ENCODE results near the gene CIAO2B.
"Not testable (repeated sequence)": the region's sequence is repeated elsewhere in the genome, so short reads cannot be mapped to it uniquely, and the experiment has no call there.

Gene CIAO2B

DNA sequence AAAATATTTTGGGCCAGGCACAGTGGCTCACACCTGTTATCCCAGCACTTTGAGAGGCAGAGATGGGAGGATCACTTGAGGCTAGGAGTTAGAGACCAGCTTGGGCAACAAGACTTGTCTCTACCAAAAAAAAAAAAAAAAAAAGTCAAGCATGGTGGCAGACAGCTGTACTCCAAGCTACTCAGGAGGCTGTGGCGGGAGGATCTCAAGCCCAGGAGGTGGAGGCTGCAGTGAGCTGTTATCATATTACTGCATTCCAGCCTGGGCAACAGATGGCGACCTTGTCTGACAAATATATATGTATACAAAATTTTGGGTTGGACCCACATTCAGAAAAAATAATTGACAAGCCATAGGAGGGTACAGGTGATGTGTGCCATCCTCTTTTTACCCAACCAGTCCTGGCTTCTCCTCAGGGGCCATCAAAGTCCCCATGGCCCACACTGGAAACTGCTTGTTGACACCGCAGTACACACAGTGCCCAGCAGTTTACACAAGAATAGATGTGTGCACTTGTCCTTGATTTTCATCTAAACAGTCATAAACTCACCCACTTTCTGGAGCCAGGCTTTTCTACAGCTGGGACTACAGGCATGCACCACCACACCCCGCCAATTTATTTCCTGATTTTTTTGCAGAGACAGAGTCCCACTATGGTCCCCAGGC is 2.8 kb upstream of the CIAO2B start:
- DNase-seq: no peak

DNA sequence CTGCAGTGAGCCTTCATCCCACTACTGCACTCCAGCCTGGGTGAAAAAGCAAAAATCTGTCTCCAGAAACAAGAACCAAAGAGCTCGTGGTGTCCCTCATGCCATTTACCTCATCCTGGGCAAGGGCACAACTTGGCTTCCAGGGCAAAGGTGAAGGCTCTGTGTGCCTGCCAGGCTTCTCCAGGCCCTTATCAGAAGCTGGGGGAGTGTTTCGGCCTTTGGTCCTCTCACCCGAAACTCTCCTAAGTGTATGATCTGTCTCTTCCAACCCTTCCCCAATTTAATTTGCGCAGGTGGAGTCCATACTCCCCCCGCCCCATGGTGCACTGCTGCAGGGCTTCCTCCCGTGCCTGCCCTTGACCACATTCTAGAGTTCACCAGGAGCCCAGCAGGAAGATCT is 2.3 kb upstream of the CIAO2B start:
- DNase-seq: no peak

DNA sequence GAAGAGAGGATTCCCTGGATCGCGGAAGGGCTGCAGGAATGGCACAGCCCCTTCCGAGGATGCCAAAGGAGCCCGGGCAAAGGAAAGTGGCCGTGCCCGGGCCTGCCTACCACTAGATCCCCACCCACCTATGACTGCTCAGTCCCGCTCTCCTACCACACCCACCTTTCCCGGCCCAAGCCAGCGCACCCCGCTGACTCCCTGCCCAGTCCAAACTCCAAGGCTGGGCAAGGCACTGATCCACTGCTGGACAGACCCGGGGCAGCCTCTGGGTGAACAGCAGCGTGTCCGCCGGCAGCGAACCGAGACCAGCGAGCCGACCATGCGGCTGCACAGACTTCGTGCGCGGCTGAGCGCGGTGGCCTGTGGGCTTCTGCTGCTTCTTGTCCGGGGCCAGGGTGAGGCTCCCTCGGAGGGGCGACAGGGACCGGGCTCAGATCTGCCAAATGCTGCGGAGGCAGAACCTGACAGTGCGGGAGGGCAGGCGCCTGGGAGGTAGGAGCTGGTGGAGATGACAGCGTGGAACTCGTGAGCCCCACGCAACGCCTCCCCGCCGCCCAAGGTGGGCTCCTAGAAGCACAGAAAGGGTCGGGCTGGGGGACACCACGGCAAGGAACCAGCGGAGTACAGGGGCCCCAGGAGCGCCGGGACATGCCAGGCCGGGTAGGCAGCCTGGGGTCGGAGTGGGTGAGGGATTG is 1.3 kb upstream of the CIAO2B start, which contains the start of gene CES2:
CES2 (plus strand) TSS at position 203 of the 698 bp plus-strand sequence; CDS start at position 323, 120 bp downstream.
- DNase-seq: no peak

DNA sequence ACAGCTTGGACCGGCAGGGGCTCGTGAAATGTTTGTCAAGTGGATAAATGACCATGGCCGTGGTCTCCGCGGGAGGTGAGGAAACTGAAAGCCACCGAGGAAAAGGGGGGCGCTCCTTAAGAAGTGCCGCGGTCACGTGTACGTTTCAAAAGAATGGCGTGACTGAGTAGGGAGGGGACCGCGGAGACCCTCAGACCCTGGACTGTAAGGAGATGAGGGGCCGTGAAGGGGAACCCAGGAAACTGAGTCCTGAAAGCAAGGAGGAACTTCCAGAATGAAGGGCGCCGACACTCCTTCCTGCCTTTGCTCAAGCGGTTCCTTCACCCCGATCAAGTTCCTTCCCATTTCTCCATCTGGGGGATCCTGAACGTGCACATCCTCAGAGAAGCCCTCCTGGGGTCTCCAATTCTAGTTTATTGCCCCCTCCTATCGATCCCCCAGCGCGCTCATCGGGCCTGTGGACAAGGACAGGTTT is 674 bp upstream of the CIAO2B start:
- DNase-seq: not testable (repeated sequence)

DNA sequence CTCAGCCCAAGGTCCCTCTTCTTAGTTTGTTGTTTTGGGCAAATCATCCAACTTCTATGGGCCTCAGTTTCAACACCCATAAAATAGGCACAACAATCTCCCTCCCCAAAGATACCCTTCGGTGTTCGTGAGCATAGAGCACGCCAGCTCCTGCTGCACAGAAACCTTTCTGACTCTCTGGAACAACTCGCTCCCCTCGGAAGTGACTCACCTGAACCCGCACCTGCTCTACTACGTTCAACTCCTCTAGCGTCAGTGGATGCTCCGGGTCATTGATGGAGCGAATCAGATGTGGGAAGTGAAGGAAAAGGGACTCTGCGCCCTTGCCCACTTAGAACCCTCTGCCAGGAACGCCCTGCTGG is 445 bp downstream of the CIAO2B start:
- peak; percentile 44 for DNase-seq

DNA sequence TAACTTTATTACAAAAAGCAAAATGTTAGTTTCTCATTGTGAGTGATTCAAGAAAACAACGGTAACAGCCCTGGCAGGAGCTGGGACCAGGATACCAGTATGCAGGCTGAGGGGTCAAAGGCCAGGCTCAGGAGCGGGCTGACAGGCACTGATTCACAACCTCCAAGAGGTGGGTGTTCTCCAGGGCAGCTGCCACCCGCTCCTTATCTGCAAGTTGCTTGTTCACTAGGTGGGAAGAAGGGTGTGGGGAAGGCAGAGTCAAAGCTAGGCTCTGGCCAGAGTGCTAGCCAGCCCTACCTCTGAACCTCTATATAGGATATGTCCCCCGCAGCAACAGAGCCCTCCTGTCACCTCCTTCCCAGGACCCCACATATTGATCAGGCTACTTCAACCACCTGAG is 2.1 kb downstream of the CIAO2B start:
- DNase-seq: no peak

DNA sequence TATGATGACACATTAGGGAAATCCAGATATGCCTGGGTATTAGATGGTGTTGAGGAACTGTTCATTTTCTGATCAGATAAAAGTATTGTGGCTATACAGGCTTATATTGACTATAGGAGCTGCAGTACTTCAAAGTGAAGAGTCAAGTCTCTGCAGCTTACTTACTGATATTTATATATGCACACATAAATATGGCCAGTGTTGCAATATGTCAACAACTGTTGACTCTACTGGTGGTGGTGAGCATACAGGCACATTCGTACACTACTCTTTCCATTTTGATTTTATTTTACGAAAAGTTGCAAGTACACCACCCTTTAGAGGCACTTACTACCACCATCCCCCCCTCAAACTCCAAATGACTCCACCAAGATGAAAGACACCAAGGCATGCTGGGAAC is 2.5 kb downstream of the CIAO2B start:
- no peak for DNase-seq

DNA sequence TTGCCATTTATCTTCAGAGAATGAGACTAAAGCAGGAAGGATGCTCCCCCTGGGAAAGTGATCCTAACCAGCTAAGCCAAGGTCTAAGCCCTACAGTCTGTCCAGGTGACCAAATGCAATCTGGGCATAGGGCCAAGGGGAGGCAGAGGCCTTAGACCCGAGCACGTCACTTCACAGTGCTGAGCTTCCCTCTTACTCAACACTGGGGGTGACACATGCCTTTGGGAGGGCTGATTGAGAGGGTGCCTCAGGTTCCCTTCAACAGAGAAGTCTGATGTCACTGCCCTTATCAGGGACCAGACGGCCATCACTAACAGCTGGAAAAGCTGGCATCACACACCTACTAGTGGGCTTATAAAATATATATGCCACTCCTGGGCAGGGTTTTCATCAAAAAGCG is 4.0 kb downstream of the CIAO2B start:
- DNase-seq: no peak

DNA sequence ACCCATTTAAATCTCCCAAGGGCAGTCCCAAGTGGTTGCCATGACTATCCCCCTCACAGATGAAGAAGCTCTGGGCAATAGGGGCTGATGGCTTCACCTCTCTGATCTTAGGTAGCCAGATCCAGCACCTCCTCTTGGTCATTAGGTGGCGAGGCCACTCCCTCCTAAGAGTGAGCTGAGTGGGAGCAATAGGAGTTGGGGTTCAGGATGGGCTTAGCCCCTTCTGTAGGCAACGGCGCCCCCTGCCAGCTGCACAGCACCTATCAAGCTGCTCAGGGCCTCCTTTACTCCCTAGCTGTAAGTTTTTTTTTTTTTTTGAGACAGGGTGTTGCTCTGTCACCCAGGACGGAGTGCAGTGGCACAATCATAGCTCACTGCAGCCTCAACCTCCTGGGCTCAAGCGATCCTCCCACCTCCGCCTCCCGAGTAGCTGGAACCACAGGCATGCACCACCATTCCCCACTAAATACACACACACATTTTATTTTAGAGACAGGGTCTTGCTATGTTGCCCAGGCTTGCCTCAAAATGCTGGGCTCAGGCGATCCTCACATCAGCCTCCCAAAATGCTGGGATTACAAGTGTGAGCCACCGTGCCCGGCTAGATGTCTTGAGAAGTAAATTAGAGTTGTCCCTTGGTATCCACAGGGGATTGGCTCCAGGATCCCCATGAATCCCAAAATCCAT is 5.4 kb downstream of the CIAO2B start:
- peak; percentile 54 for DNase-seq

DNA sequence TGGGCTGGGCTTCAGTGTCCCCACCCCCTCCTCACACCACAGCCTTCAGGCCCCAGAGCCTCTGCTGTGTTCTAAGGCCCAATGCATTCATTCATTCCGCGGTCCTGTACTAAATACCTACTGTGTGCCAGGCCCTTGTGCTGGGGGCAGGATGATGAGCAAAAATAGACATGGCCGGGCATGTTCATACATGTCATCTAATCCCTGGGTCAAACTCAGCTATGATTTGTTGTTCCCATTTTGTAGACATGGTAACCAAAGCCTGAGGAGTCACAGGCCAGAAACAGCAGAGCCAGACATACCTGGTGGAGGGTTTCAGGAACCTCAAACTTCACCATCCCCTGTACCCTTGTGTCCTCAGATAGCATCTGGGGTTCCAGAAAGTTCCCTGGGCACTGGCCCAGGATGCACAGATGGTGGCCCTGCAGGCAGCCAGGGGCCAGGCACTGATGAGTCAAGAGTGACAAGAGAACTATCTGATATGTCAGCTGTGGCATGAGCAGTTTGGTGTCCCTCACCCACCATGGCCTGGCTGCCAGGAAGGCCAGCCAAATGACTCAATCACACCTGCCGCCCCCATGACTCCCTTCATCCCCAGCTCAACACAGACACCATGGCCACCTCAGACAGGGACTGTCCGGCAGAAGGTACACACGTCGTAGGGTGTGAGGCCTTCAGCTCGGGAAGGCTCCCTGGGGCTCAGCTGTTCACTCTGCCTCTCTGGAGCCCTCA is 6.1 kb downstream of the CIAO2B start:
- no peak for DNase-seq

DNA sequence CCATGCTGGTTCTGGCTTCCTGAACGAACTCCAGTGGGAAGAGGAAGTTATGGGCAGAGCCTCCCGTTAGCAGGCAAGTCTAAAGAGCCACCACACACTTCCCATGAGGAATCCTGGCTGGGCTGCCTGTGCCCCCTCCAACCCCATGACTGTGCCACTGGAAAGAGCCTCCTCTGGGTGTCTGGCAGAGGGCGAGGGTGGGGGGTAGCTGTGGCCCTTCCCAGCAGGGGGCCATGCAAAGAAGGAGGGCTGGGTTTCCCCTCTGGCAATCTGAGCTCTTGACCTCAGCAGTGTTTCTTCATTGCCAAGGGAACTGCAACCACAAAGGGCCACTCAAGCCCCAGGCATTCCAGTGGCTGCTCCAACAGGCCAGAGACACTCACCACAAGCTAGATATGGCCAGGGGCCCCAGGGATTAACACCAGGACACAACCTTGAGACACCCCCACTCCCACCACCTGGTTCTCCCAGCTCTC is 7.2 kb downstream of the CIAO2B start:
- DNase-seq: no peak

DNA sequence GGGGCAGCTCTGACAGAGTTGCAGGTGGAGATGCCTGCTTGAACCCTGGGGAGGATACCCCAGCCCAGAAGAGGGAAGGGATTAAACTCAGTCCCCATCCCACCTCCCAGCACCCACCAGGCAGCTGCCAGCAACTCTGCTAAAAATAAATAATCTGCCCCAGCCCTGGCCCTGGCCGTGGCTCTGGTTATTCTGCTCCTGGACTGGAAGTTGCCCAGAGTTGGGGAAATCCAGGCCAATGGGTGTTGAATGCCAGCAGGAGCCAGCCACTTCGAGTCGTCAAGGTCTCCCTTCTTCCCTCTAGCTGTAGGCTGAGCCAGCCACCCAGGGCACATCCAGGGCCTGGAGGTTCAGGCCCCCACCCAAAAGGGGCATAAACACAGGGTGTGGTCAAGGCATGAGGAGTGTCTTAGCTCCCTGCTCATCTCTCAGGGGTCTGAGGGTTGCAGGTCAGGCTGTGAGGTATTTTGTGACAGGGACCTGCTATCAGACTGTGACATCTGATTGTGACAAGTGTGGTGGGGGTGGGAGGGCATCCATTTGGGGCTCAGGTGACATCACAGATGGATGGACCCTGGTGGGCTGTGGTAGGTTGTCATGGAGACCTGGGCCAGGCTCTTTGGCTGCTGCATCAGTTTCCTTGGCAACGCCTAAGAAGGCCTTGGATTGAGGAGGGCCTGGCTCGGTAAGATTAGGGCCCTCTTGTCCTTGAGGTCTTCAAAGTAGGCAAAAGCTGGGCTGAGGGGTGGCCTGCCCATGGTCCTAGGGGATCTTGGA is 7.8 kb downstream of the CIAO2B start:
- DNase-seq: no peak

DNA sequence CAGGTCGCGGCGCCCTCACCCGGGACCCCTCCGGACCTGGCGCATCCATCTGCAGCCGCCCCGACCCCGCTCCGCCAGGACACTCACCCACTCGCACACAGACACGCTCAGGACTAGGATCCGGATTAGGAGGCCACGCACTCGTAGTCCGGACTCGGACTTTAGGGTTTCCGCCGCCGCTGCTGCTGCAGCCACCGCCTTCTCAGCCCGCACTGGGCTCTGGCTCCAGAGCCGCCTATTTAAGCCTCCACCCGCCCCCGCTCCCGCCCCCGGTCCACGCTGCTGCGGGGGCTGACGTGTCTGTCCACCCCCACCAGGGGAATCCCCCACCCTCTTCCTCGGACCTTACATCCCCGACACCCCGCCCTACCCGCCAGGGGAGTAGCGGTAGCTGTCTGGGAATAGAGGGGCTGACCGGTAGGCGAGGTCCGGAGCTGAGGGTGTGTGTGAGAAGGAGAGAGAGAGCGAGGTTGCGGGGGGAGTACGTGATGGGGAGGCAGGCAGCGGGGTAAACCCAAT is 8.8 kb downstream of the CIAO2B start, which contains the start of gene RRAD:
RRAD (minus strand) TSS at position 214 of the 519 bp plus-strand sequence. CDS start 356 bp downstream, outside the sequence.
- no peak for DNase-seq

DNA sequence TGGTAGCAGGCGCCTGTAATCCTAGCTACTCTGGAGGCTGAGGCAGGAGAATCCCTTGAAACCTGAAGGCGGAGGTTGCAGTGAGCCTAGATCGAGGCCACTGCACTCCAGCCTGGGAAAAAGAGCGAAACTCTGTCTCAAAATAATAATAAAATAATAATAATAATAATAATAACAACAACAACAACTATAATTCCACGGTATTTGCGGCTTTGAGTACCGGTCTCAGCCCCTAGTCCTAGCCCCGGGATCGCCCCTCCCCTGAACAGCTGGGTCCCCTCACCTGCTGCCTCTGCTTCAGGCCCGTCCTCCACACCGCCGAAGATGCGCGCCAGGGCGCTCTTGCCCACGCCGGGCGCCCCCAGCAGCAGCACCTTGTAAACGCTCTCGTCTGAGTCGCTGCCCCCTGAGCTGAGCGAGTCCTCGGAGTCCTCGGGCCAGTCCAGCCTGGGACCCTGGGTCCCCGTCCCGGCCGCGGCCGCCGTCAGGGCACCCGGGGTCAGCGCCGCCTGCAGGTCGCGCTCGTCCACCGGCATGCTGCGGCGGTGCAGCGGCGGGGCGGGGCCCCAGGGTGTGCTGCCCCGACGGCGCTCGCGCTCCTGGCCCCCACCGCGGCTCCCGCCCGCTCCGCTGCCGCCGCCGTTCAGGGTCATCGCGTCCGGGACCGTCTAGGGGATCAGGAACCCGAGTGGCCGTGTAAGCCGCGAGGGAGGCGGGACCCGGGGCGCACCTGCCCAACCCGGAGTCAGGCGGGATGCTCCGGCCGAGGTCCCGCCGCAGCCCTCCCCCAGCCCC is 9.5 kb downstream of the CIAO2B start:
- peak; percentile 30 for DNase-seq

DNA sequence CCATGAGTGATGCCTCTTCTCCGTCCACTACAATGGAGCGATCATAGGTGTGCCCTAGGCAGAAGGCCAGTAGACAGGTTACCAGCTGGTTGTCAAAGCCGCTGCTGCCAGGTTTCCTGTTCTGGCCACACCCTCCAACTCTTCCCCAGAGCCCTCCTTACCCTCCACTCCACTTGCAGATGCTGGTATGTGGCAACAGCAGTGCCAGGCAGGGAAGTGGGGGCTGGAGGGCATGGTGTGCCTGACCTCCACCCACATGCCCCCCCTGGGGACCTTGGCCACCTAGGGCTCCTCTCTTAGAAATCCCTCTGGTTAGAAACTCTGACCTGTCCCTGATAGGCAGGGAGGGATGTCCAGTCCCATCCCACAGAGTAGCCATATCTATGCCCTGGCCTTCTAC is 10.3 kb downstream of the CIAO2B start:
- no peak for DNase-seq

DNA sequence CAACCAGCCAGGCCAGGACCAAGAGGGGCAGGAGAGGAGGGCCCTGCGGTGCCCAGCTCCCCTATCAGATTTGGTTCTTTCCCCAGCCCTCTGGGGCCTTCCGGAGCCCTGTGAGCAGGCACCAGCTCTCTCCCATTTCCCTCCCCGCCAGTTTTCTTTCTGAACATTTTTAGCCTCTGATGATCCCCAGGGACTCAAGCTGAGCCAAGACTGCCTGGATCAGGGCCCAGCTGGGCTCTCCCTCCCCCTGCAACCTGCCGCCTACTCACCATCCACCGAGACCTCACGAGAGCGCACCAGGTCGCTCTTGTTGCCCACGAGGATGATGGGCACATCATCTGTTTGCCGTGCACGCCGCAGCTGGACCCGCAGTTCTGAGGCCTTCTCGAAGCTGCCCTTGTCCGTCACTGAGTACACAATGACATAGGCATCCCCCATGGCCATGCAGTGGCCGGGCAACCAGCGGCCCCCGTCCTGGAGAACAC is 10.9 kb downstream of the CIAO2B start:
- no peak for DNase-seq

DNA sequence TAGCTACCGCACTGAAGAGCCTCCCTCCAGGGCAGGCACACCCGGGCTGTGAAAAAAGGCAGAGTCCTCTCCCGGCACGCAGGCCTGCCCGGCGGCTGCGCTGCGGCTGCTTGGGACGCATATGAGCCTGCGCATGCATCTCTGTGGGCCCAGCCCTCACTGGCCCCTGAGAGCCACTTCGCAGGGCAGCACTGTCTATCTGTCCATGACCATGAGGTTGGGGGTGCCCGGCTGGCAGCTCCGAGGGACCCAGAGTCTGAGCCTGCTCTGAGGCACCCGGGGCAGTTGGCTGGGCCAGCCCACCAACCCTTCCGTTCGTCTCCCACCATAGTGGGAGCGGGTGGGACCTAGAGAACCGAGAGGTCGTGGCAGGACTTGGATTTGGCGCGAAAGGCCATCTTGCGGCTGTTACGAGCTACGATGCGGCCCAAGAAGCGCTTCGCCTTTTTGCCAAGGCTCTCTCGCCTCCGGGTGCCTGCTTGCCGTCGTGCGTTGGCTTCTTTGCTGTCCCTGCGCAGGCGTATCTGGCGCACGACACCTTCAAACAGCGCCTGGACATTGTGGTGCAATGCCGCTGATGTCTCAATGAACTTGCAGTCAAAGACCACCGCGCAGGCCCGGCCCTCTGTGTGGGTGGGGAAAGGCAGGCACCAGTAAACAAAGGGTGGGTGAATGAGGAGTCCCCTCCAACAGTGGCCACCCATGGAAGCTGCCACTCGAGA is 12.3 kb downstream of the CIAO2B start:
- DNase-seq: no peak

DNA sequence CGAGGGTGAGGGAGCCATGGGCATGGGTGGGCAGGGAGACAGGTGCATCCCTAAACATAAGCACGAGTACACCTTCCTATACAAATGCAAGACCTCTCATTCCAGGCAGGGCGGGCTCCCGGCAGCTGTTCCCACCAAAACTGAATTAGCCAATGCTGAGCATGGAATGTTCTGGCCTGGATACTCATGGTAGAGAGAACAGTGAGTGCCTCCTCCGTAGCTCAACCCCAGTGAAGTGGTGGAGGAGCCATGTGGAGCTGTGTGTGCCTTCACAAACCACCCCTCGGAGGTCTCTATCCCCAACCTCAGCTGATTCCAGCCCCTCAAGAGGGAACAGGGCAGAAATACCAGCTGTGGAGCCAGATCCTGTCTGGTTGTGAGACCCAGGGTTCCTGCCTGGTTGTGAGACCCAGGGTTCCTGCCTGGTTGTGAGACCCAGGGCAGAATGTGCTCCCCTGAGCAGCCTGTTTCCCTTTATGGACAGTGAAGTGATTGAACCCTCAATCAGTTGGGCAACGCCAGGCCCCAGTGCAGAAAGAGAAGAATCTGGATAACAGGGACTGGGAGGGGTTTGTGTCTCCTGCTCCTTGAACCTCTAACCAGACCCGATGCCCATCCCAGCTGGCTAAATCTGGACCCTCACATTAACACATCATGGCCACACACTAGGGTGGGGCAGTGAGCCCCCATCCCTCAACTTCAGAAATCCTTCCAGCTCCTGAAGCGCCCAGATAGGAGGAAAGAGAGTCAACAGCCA is 13.1 kb downstream of the CIAO2B start:
- DNase-seq: no peak

DNA sequence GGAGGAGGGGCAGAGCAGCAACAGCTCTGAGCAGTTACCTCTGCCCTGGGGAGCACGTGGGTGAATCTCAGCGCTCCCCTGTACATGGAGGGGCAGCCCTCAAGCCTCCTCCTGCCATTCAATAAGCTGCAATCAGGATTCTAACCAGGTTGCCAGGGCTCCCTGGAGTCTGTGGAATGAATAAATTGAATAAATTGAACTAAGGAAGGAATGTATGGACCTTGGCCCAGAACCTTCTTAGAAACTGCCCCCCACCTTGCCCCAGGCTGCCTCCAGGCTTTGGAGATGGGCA is 14.0 kb downstream of the CIAO2B start:
- no peak for DNase-seq

Data from activated CD4-positive, alpha-beta T cell treated with anti-CD3 and anti-CD28 coated beads, Interleukin-2, amount 50 U/mL, for 16 hours (primary cell).